Osteocyte (in vitro differentiated cells): ENCODE data around the gene PNLIP. TPM values are rescaled to one million over a fixed set of nuclear protein-coding genes. Genes with fewer than 3 reads are reported as not detected.

ENCODE experiments used
- DNase-seq: peaks from one replicate; pipeline ENCODE4 v3.0.0; 2021; ENCODE audit warnings: mixed read lengths; ENCODE audit not compliant: unreplicated experiment; ENCODE audit errors: extremely low spot score
- H3K27ac Mint-ChIP-seq: one replicate; pipeline ENCODE4 v1.8.0; 2021; ENCODE audit warnings: mild to moderate bottlenecking, mixed read lengths; ENCODE audit not compliant: unreplicated experiment
- H3K27me3 Mint-ChIP-seq: one replicate; pipeline ENCODE4 v1.8.0; 2021; ENCODE audit warnings: mixed read lengths; ENCODE audit not compliant: unreplicated experiment
- H3K36me3 Mint-ChIP-seq: one replicate; pipeline ENCODE4 v1.8.0; 2021; ENCODE audit warnings: mixed read lengths; ENCODE audit not compliant: unreplicated experiment
- H3K4me1 Mint-ChIP-seq: one replicate; pipeline ENCODE4 v1.8.0; 2021; ENCODE audit warnings: mixed read lengths; ENCODE audit not compliant: unreplicated experiment
- H3K4me3 Mint-ChIP-seq: one replicate; pipeline ENCODE4 v1.8.0; 2021; ENCODE audit warnings: mild to moderate bottlenecking, moderate library complexity, mixed read lengths; ENCODE audit not compliant: unreplicated experiment
- H3K9me3 Mint-ChIP-seq: one replicate; pipeline ENCODE4 v1.8.0; 2021; ENCODE audit warnings: mixed read lengths; ENCODE audit not compliant: unreplicated experiment
- CTCF ChIP-seq: fragments of 200-600 bp; sonication (generic); IDR thresholded peaks from 2 replicates; pipeline ENCODE4 v1.5.0; 2021; ENCODE audit warnings: antibody characterized with exemption, mild to moderate bottlenecking, moderate library complexity
- total RNA-seq: library from RNA; stranded (reverse); gene quantifications from 2 replicates; pipeline ENCODE4 v1.2.1, GENCODE V29; 2021

PNLIP gene
- total RNA-seq, 1 donor from 2014 or later, result not detected

- TF ChIP-seq CTCF, result no peak
- no peak overlapping the region for H3K27ac Mint-ChIP-seq
- no peak for DNase-seq
- no peaks in the 10 kb centered on the region for H3K36me3 Mint-ChIP-seq
- H3K27me3 Mint-ChIP-seq, result peaks cover 5% of the 10 kb centered on the region
- peaks cover 7% of the 10 kb centered on the region for H3K9me3 Mint-ChIP-seq
- H3K4me3 Mint-ChIP-seq, result no peak overlapping the region
- H3K4me1 Mint-ChIP-seq, result no peaks in the 10 kb centered on the region
Measured at GRCh38 chr10:116566932-116567331, 21.2 kb downstream of the PNLIP start.

DNA sequence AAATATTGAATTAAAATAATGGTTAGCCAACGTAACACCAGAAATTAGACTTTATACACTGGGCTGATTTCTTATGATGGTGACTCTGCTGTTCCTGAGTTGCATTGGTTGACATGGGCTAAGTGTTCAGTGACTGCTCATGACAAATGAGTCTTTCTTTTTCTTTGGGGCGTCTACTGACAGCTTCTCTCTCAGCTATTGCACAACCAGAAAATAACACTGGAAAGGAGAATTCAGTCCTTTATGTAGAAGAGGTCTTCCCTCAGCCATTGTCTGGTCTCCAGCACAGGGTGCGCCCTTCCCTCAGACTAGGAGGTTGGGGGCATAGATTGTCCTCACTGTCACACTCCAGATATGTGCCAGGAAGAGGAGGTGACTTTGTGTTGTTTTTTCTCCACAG is 21.6 kb downstream of the PNLIP start:
- H3K27ac Mint-ChIP-seq, result no peak overlapping the region
- H3K4me1 Mint-ChIP-seq, result no peaks in the 10 kb centered on the region
- peaks cover 7% of the 10 kb centered on the region for H3K9me3 Mint-ChIP-seq
- DNase-seq, result no peak
- H3K36me3 Mint-ChIP-seq, result no peaks in the 10 kb centered on the region
- no peak overlapping the region for H3K4me3 Mint-ChIP-seq
- H3K27me3 Mint-ChIP-seq, result peaks cover 4% of the 10 kb centered on the region
- TF ChIP-seq CTCF, result no peak

- H3K4me1 Mint-ChIP-seq, result no peaks in the 10 kb centered on the region
- no peak for DNase-seq
- TF ChIP-seq CTCF, result no peak
- H3K4me3 Mint-ChIP-seq, result no peak overlapping the region
- no peak overlapping the region for H3K27ac Mint-ChIP-seq
- H3K9me3 Mint-ChIP-seq, result peaks cover 3% of the 10 kb centered on the region
- no peaks in the 10 kb centered on the region for H3K27me3 Mint-ChIP-seq
- H3K36me3 Mint-ChIP-seq, result no peaks in the 10 kb centered on the region
Measured at GRCh38 chr10:116574797-116575196, 29.1 kb downstream of the PNLIP start.

DNA sequence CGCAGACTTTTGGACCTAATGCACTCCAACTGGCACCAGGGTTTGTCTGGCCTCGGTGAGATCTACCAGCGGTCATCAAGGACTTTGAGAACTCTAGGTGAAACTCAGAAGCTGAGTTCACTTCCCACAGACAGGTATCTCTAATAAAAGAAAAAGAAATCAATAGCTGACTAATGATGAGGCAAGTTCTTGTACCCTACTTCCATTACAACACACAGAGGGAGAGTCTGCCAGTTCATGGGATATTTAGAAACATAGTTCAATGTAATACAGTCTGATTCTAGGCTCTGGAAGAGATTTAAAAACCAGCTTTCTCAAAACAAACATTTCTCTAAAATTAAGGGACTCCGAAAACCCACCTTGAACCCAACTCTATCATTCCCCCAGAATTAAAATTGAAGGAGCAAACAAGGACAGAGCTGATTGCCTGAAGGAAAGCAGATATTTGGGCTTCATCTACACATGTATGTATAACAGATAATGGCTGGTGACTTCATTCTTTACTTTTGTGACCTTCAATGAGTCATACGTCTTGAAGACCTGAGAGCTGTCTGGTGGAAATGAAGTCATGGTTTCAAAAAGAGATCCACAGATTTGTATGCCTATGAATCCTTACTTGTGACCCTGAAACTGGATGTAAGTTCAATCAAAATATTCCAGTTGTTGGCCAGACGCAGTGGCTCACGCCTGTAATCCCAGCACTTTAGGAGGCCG is 42.3 kb downstream of the PNLIP start:
- Mint-ChIP-seq H3K4me1 (no peaks in the 10 kb centered on the region), H3K9me3 (peaks cover 8% of the 10 kb centered on the region), H3K27me3 (no peaks in the 10 kb centered on the region), H3K27ac (no peak overlapping the region), H3K4me3 (no peak overlapping the region), H3K36me3 (no peaks in the 10 kb centered on the region)
- TF ChIP-seq CTCF, result no peak
- no peak for DNase-seq

DNA sequence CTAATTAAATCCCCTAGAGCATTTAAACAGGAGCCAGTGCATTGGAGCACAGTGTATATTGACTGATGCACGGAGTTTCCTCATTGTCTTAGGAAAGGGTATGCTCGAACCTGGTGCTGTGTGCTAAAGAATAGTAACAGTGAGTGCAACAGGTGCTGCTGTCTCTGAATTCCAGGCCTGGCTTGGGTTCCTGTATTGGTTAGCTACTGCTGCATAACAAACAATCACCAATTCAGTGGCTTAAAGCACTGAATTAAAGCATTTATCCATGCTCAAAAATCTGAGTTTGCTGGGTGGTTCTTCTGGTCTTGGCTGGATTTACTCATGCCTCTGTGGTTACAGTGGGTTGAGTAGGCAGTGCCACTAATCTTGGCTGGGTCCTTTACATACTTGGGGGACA is 43.3 kb downstream of the PNLIP start:
- no peaks in the 10 kb centered on the region for H3K36me3 Mint-ChIP-seq
- no peaks in the 10 kb centered on the region for H3K27me3 Mint-ChIP-seq
- H3K4me3 Mint-ChIP-seq, result no peak overlapping the region
- TF ChIP-seq CTCF, result no peak
- H3K27ac Mint-ChIP-seq, result no peak overlapping the region
- DNase-seq, result no peak
- no peaks in the 10 kb centered on the region for H3K4me1 Mint-ChIP-seq
- H3K9me3 Mint-ChIP-seq, result peaks cover 8% of the 10 kb centered on the region
